SK-MEL-5 (cell line): ENCODE data around the gene GPC3. TPM values are rescaled to one million over a fixed set of nuclear protein-coding genes. Genes with fewer than 3 reads are reported as not detected.
A peak's percentile ranks its signal among the peaks of the same experiment; 100 is the strongest.
"Not testable (repeated sequence)": the region's sequence is repeated elsewhere in the genome, so short reads cannot be mapped to it uniquely, and the experiment has no call there.

Source experiments
- DNase-seq: peaks from one replicate; pipeline ENCODE4 v3.0.0-alpha.2; 2016; ENCODE audit warnings: low read depth, low spot score
- in situ Hi-C: cut with HindIII; loops from 2 replicates; pipeline ENCODE4 v1.10.0; 2016; ENCODE audit warnings: low sequenced_read_pairs, high pct_unique_total_duplicates, low pct_unique_long_range_greater_than_20kb
- total RNA-seq: library from RNA; depleted of rRNA; stranded (reverse); fragments of >200 nt; shearing (Covaris generic); gene quantifications from 2 replicates; pipeline ENCODE4 v1.2.3, GENCODE V29; 2014

The GPC3 gene
- total RNA-seq, 1 experiment from 2014 or later, result 0.16 TPM

- in situ Hi-C loops, result no loop called here
- no peak for DNase-seq
Observed at GRCh38 chrX:133534172-133534571, 451.2 kb downstream of the GPC3 start.

GRCh38 chrX:133533249-133533648 lies 452.1 kb downstream of the GPC3 start:
- in situ Hi-C loops, result no loop called here
- DNase-seq, result no peak

- in situ Hi-C loops, result no loop called here
- peak; percentile 8 for DNase-seq
Observed at GRCh38 chrX:133530960-133531359, 454.4 kb downstream of the GPC3 start.

GRCh38 chrX:133529578-133529977 lies 455.8 kb downstream of the GPC3 start:
- in situ Hi-C loops, result no loop called here

GRCh38 chrX:133527825-133528224 lies 457.6 kb downstream of the GPC3 start:
- in situ Hi-C loops, result no loop called here
- no peak for DNase-seq

More at GRCh38 chrX:133529578-133529977, 455.8 kb downstream of the GPC3 start:
- DNase-seq, result no peak

- no peak for DNase-seq
- in situ Hi-C loops, result no loop called here
Observed at GRCh38 chrX:133527415-133527814, 458.0 kb downstream of the GPC3 start.

GRCh38 chrX:133526773-133527172 lies 458.6 kb downstream of the GPC3 start:
- in situ Hi-C loops, DNase-seq: not testable (repeated sequence)

- in situ Hi-C loops, result no loop called here
Observed at GRCh38 chrX:133523526-133523925, 461.9 kb downstream of the GPC3 start.

GRCh38 chrX:133523081-133523487 lies 462.3 kb downstream of the GPC3 start:
- in situ Hi-C loops, result no loop called here
- DNase-seq, result no peak

More at GRCh38 chrX:133523526-133523925, 461.9 kb downstream of the GPC3 start:
- no peak for DNase-seq

- in situ Hi-C loops, result no loop called here
- no peak for DNase-seq
Observed at GRCh38 chrX:133516686-133517085, 468.7 kb downstream of the GPC3 start.

GRCh38 chrX:133514486-133514885 lies 470.9 kb downstream of the GPC3 start:
- no peak for DNase-seq
- in situ Hi-C loops, result no loop called here

GRCh38 chrX:133513123-133513522 lies 472.3 kb downstream of the GPC3 start:
- in situ Hi-C loops, result no loop called here
- no peak for DNase-seq

- in situ Hi-C loops, result no loop called here
- DNase-seq, result no peak
Observed at GRCh38 chrX:133511041-133511440, 474.4 kb downstream of the GPC3 start.

GRCh38 chrX:133497356-133497755 lies 488.0 kb downstream of the GPC3 start:
- no peak for DNase-seq
- in situ Hi-C loops, result no loop called here

- DNase-seq, result no peak
- in situ Hi-C loops, result no loop called here
Observed at GRCh38 chrX:133495464-133496391, 489.7 kb downstream of the GPC3 start.

- in situ Hi-C loops, result no loop called here
- DNase-seq, result no peak
Observed at GRCh38 chrX:133493366-133493765, 492.0 kb downstream of the GPC3 start.

- DNase-seq, result no peak
- in situ Hi-C loops, result no loop called here
Observed at GRCh38 chrX:133490955-133491354, 494.4 kb downstream of the GPC3 start.
